ENCODE measurements around the gene SCNN1A.

DNA sequence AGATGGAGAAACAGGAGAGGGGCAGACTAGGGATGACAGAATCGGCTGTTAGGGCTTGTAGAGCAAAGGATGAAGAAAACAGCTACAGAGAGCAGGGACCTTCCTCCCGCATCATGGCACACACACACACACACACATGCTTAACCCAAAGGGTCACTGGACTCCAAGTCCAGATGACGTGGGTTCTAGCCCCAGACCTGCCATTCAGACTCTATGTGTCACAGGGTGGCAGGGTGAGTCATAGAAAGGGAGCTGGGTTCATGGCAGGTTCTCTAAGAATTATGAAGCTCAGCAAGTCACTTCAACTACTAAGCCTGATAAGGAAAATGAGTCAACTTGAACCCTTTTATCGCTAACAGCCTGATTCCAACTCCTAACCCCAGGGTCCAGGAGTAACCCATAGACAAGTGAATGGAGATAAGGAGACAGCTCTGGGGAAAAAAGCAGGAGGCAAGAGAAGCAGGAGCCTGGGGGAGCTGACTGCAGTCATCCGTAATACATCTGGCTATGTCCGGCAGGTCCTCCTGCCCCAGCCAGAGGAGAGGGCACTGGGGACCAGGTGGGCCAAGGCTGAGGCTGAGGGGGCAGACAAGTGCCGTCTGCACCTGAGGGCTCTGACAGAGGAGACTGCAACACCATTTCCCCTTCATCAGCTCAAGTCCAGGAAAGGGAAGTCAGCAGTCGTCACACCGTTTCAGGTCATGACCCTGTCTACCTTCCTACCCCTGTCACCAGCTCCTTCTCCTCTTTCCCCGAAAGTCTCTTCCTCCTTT lies 29.9 kb downstream of the SCNN1A start:
- TF ChIP-seq MAFK (IDR thresholded peaks at IDR 0.05; ENCODE audit: low read depth, low read length) (0 out of 2 replicates have a peak, but pooled peaks have one; percentile 14), CEBPB (IDR thresholded peaks at IDR 0.05; ENCODE audit: low read depth, low read length) (0 out of 2 replicates have a peak, but pooled peaks have one; percentile 8), POLR2A (IDR thresholded peaks at IDR 0.05; ENCODE audit: low read depth, low read length) (no peak), RAD21 (IDR thresholded peaks at IDR 0.05; ENCODE audit: low read length) (peak; percentile 20; the same call in 1 of the 2 replicates), RCOR1 (IDR thresholded peaks at IDR 0.05; ENCODE audit: insufficient replicate concordance, low read length) (peak; percentile 89)
- TF ChIP-seq, protein P1, sequence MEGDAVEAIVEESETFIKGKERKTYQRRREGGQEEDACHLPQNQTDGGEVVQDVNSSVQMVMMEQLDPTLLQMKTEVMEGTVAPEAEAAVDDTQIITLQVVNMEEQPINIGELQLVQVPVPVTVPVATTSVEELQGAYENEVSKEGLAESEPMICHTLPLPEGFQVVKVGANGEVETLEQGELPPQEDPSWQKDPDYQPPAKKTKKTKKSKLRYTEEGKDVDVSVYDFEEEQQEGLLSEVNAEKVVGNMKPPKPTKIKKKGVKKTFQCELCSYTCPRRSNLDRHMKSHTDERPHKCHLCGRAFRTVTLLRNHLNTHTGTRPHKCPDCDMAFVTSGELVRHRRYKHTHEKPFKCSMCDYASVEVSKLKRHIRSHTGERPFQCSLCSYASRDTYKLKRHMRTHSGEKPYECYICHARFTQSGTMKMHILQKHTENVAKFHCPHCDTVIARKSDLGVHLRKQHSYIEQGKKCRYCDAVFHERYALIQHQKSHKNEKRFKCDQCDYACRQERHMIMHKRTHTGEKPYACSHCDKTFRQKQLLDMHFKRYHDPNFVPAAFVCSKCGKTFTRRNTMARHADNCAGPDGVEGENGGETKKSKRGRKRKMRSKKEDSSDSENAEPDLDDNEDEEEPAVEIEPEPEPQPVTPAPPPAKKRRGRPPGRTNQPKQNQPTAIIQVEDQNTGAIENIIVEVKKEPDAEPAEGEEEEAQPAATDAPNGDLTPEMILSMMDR (conservative IDR thresholded peaks at IDR 0.05; ENCODE audit: low read depth, low read length) = no peak

Measured in IMR-90 (cell line).